Activated CD8-positive, alpha-beta memory T cell treated with anti-CD3 and anti-CD28 coated beads, Interleukin-2, amount 50 U/mL, for 24 hours (primary cell): ENCODE results near the gene TM4SF20.
A peak's percentile ranks its signal among the peaks of the same experiment; 100 is the strongest.

Source experiments
- DNase-seq: peaks from one replicate; pipeline ENCODE4 v3.0.0-alpha.2; 2020; ENCODE audit errors: extremely low read depth

The TM4SF20 gene

GRCh38 chr2:227379095-227379494 lies at the start of gene TM4SF20:
Gene TM4SF20, minus strand, starts transcription at chr2:227379306. Its CDS starts 38 bp downstream, at chr2:227379268.
- DNase-seq: no peak

- DNase-seq: no peak
Measured at GRCh38 chr2:227428731-227429285, 49.7 kb upstream of the TM4SF20 start.

GRCh38 chr2:227423656-227424499 lies 44.8 kb upstream of the TM4SF20 start:
- no peak for DNase-seq

- DNase-seq: no peak
Measured at GRCh38 chr2:227420087-227421052, 41.3 kb upstream of the TM4SF20 start.

GRCh38 chr2:227416701-227417100 lies 37.6 kb upstream of the TM4SF20 start:
- DNase-seq: no peak

GRCh38 chr2:227415538-227416424 lies 36.7 kb upstream of the TM4SF20 start:
- DNase-seq: no peak

- no peak for DNase-seq
Measured at GRCh38 chr2:227414846-227415245, 35.7 kb upstream of the TM4SF20 start.

GRCh38 chr2:227413371-227413770 lies 34.3 kb upstream of the TM4SF20 start:
- no peak for DNase-seq

GRCh38 chr2:227412877-227413276 lies 33.8 kb upstream of the TM4SF20 start:
- DNase-seq: no peak

- DNase-seq: no peak
Measured at GRCh38 chr2:227411990-227412350, 32.9 kb upstream of the TM4SF20 start.

GRCh38 chr2:227411320-227411989 lies 32.3 kb upstream of the TM4SF20 start:
- DNase-seq: peak; percentile 23

GRCh38 chr2:227410191-227410590 lies 31.1 kb upstream of the TM4SF20 start:
- DNase-seq: no peak

GRCh38 chr2:227407591-227408151 lies 28.6 kb upstream of the TM4SF20 start:
- DNase-seq: no peak

- no peak for DNase-seq
Measured at GRCh38 chr2:227406177-227407031, 27.3 kb upstream of the TM4SF20 start.

- DNase-seq: no peak
Measured at GRCh38 chr2:227404585-227405271, 25.6 kb upstream of the TM4SF20 start.

GRCh38 chr2:227402959-227403358 lies 23.9 kb upstream of the TM4SF20 start:
- no peak for DNase-seq

GRCh38 chr2:227402321-227402720 lies 23.2 kb upstream of the TM4SF20 start:
- no peak for DNase-seq

GRCh38 chr2:227401550-227401949 lies 22.4 kb upstream of the TM4SF20 start:
- DNase-seq: no peak
